H1 (cell line): ENCODE data around the gene HOXB3. TPM values are rescaled to one million over a fixed set of nuclear protein-coding genes. Genes with fewer than 3 reads are reported as not detected.

ENCODE experiments used
- CTCF ChIA-PET: fragments of 300-600 bp; sonication (Branson Sonifier 250); formaldehyde crosslinking; loops from one replicate; lab custom pipeline; 2021; ENCODE audit not compliant: partially characterized antibody; lab: Charles Lee
- POLR2A ChIA-PET: fragments of 300-600 bp; sonication (Branson Sonifier 250); formaldehyde crosslinking; loops from one replicate; lab custom pipeline; 2021; ENCODE audit warnings: inconsistent platforms; ENCODE audit not compliant: partially characterized antibody; lab: Charles Lee
- DNase-seq, 2 experiments: peaks; one replicate each; pipeline versions ENCODE4 v3.0.0 to v3.0.0-alpha.2; 2010 to 2022; ENCODE audit warnings: low spot score in 2 of 2, low read depth in 1 of 2, mixed read lengths in 1 of 2
- FAIRE-seq: peaks from 2 replicates; lab custom pipeline; 2011; peaks lifted over from hg19 to GRCh38; lab: Jason Lieb, UNC
- H2AFZ ChIP-seq: 2 replicates; pipeline ENCODE4 v1.8.1; 2012; ENCODE audit warnings: low read length, inconsistent platforms
- H2AK5ac ChIP-seq: 2 replicates; pipeline ENCODE4 v1.6.1; 2013; ENCODE audit warnings: low read depth, low read length
- H2BK120ac ChIP-seq: replicated peaks from 2 replicates; pipeline ENCODE3; 2013; ENCODE audit warnings: low read depth, low read length, inconsistent platforms
- H2BK12ac ChIP-seq: 2 replicates; pipeline ENCODE4 v1.6.1; 2013; ENCODE audit warnings: low read depth, low read length
- H2BK15ac ChIP-seq: 2 replicates; pipeline ENCODE4 v1.6.1; 2013; ENCODE audit warnings: low read length
- H2BK20ac ChIP-seq: 2 replicates; pipeline ENCODE4 v1.6.1; 2013; ENCODE audit warnings: low read length
- H2BK5ac ChIP-seq: 2 replicates; pipeline ENCODE4 v1.6.1; 2013; ENCODE audit warnings: low read depth, low read length
- H3K14ac ChIP-seq: 2 replicates; pipeline ENCODE4 v1.6.1; 2013; ENCODE audit warnings: inconsistent platforms; ENCODE audit not compliant: insufficient read length
- H3K18ac ChIP-seq: 2 replicates; pipeline ENCODE4 v1.6.1; 2013; ENCODE audit warnings: low read length; ENCODE audit errors: extremely low read depth
- H3K23ac ChIP-seq: 2 replicates; pipeline ENCODE4 v1.6.1; 2013; ENCODE audit warnings: inconsistent platforms; ENCODE audit not compliant: insufficient read length
- H3K23me2 ChIP-seq: 2 replicates; pipeline ENCODE4 v1.6.1; 2013; ENCODE audit warnings: low read depth, low read length
- H3K27ac ChIP-seq: 2 replicates; pipeline ENCODE4 v1.6.1; 2011; ENCODE audit warnings: low read depth, low read length, inconsistent platforms
- H3K27me3 ChIP-seq, 4 experiments: replicated peaks in 1 of 4; 1 replicate in 1 of 4; 2 replicates in 3 of 4; pipeline versions ENCODE4 v1.6.1 to v1.8.1; 2011 to 2013; ENCODE audit warnings: low read length in 3 of 4, mild to moderate bottlenecking in 3 of 4, inconsistent platforms in 2 of 4, mixed read lengths in 2 of 4, moderate library complexity in 1 of 4; ENCODE audit not compliant: control insufficient read depth in 3 of 4, insufficient read depth in 3 of 4; ENCODE audit errors: extremely low read depth in 1 of 4
- H3K36me3 ChIP-seq, 4 experiments: 2 replicates each; pipeline versions ENCODE4 v1.6.1 to v1.8.1; 2011 to 2013; ENCODE audit warnings: mild to moderate bottlenecking in 4 of 4, low read length in 3 of 4, moderate library complexity in 2 of 4, control low read depth in 1 of 4, inconsistent platforms in 1 of 4; ENCODE audit not compliant: insufficient read depth in 4 of 4, control insufficient read depth in 2 of 4
- H3K4ac ChIP-seq: replicated peaks from 2 replicates; pipeline ENCODE3; 2013; ENCODE audit warnings: low read length, low read depth, mixed read lengths, inconsistent platforms; ENCODE audit not compliant: insufficient read length
- H3K4me1 ChIP-seq, 4 experiments: replicated peaks in 1 of 4; 1 replicate in 1 of 4; 2 replicates in 3 of 4; pipeline versions ENCODE4 v1.6.1 to v1.8.1; 2011 to 2013; ENCODE audit warnings: low read length in 3 of 4, inconsistent platforms in 2 of 4, mixed read lengths in 1 of 4; ENCODE audit not compliant: insufficient read depth in 4 of 4, control insufficient read depth in 3 of 4
- H3K4me2 ChIP-seq, 2 experiments: 2 replicates each; pipeline versions ENCODE4 v1.6.1 to v1.8.1; 2011 to 2013; ENCODE audit warnings: low read depth in 2 of 2, low read length in 2 of 2, control low read depth in 1 of 2, inconsistent platforms in 1 of 2, mild to moderate bottlenecking in 1 of 2; ENCODE audit not compliant: insufficient read depth in 1 of 2
- H3K4me3 ChIP-seq, 4 experiments: fragments of 200-600, 300-600 bp in 1 of 4; sonication (generic), shearing (Covaris generic), sonication (Bioruptor Twin) in 1 of 4; 2 replicates each; pipeline versions ENCODE4 v1.5.1 to v1.8.1; 2011 to 2016; ENCODE audit warnings: low read length in 4 of 4, low read depth in 3 of 4, control low read depth in 2 of 4, inconsistent platforms in 2 of 4, mild to moderate bottlenecking in 2 of 4, mixed read lengths in 1 of 4, moderate library complexity in 1 of 4; ENCODE audit not compliant: insufficient read depth in 2 of 4; ENCODE audit errors: extremely low read depth in 1 of 4
- H3K56ac ChIP-seq: replicated peaks from 2 replicates; pipeline ENCODE3; 2013; ENCODE audit warnings: low read depth, mild to moderate bottlenecking, mixed read lengths, low read length, inconsistent platforms; ENCODE audit not compliant: insufficient read length
- H3K79me1 ChIP-seq: 2 replicates; pipeline ENCODE4 v1.6.1; 2013; ENCODE audit warnings: low read depth, low read length, control low read depth
- H3K79me2 ChIP-seq, 2 experiments: 2 replicates each; pipeline versions ENCODE4 v1.6.1 to v1.8.1; 2012 to 2013; ENCODE audit warnings: low read length in 2 of 2, mild to moderate bottlenecking in 2 of 2, inconsistent platforms in 1 of 2; ENCODE audit not compliant: insufficient read depth in 2 of 2, control insufficient read depth in 1 of 2
- H3K9ac ChIP-seq, 4 experiments: replicated peaks in 1 of 4; 1 replicate in 1 of 4; 2 replicates in 3 of 4; pipeline versions ENCODE4 v1.6.1 to v1.8.1; 2011 to 2013; ENCODE audit warnings: low read depth in 3 of 4, low read length in 3 of 4, control low read depth in 2 of 4, mild to moderate bottlenecking in 2 of 4, moderate library complexity in 2 of 4, inconsistent platforms in 1 of 4; ENCODE audit errors: extremely low read depth in 1 of 4
- H3K9me3 ChIP-seq, 2 experiments: 2 replicates each; pipeline versions ENCODE4 v1.6.1 to v1.8.1; 2012 to 2013; ENCODE audit warnings: mild to moderate bottlenecking in 2 of 2, moderate library complexity in 2 of 2, control low read depth in 1 of 2, inconsistent platforms in 1 of 2, low read depth in 1 of 2, low read length in 1 of 2, mixed read lengths in 1 of 2; ENCODE audit not compliant: insufficient read depth in 2 of 2
- H4K20me1 ChIP-seq, 2 experiments: replicated peaks in 1 of 2; 2 replicates each; pipeline versions ENCODE3 to v1.8.1; 2011 to 2013; ENCODE audit warnings: inconsistent platforms in 2 of 2, low read length in 2 of 2, mild to moderate bottlenecking in 1 of 2; ENCODE audit not compliant: insufficient read depth in 2 of 2, control insufficient read depth in 1 of 2
- H4K5ac ChIP-seq: 2 replicates; pipeline ENCODE4 v1.6.1; 2013; ENCODE audit warnings: low read length, low read depth, mixed read lengths, inconsistent platforms; ENCODE audit not compliant: insufficient read length
- H4K8ac ChIP-seq: 2 replicates; pipeline ENCODE4 v1.8.0; 2013; ENCODE audit warnings: mild to moderate bottlenecking, moderate library complexity, low read length, inconsistent platforms; ENCODE audit not compliant: insufficient read depth; ENCODE audit errors: extremely low read depth
- H4K91ac ChIP-seq: replicated peaks from 2 replicates; pipeline ENCODE3; 2013; ENCODE audit warnings: low read length, mixed read lengths, inconsistent platforms; ENCODE audit not compliant: insufficient read length
- CBX5 ChIP-seq: fragments of 300-800, 300-1000 bp; sonication (generic); IDR thresholded peaks from 2 replicates; pipeline ENCODE4 v1.7.1; 2016; ENCODE audit warnings: antibody characterized with exemption, low read length, low read depth
- CBX8 ChIP-seq: fragments of 300-800, 300-1000 bp; sonication (generic); IDR thresholded peaks from 2 replicates; pipeline ENCODE4 v1.7.1; 2016; ENCODE audit warnings: low read depth, low read length, borderline replicate concordance
- CHD2 ChIP-seq: IDR thresholded peaks from 2 replicates; pipeline ENCODE4 v1.6.1; 2012; ENCODE audit warnings: low read length, improper control_type of control experiment
- EZH2 ChIP-seq: fragments of 200-600 bp; sonication (generic); IDR thresholded peaks from 2 replicates; pipeline ENCODE4 v1.7.1; 2012; ENCODE audit warnings: low read depth, mild to moderate bottlenecking, moderate library complexity, low read length, inconsistent platforms; ENCODE audit not compliant: severe bottlenecking
- GABPA ChIP-seq: IDR thresholded peaks from 2 replicates; pipeline ENCODE4 v1.6.1; 2011; ENCODE audit warnings: mild to moderate bottlenecking, low read length, moderate library complexity, borderline replicate concordance; ENCODE audit not compliant: insufficient read depth
- HDAC6 ChIP-seq: IDR thresholded peaks from one replicate; pipeline ENCODE4 v1.7.1; 2012; ENCODE audit warnings: low read depth, mild to moderate bottlenecking, inconsistent platforms, low read length, moderate library complexity
- JUN ChIP-seq: IDR thresholded peaks from 2 replicates; pipeline ENCODE4 v1.6.1; 2011; ENCODE audit warnings: low read depth, mild to moderate bottlenecking, improper control_type of control experiment, low read length
- KDM1A ChIP-seq: fragments of 200-600, 300-600 bp; sonication (generic); IDR thresholded peaks from 2 replicates; pipeline ENCODE4 v1.7.1; 2016; ENCODE audit warnings: mild to moderate bottlenecking, low read length, borderline replicate concordance
- MAFK ChIP-seq: IDR thresholded peaks from 2 replicates; pipeline ENCODE4 v1.6.1; 2012; ENCODE audit warnings: low read depth, mild to moderate bottlenecking, improper control_type of control experiment, low read length
- MAX ChIP-seq: IDR thresholded peaks from 2 replicates; pipeline ENCODE4 v1.6.1; 2012; ENCODE audit warnings: inconsistent platforms
- POLR2A ChIP-seq, 2 experiments: IDR thresholded peaks; 1 replicate in 1 of 2; 2 replicates in 1 of 2; pipeline ENCODE4 v1.6.1; 2011; ENCODE audit warnings: low read depth in 2 of 2, low read length in 2 of 2, mild to moderate bottlenecking in 2 of 2; ENCODE audit errors: control extremely low read depth in 1 of 2
- POLR2AphosphoS5 ChIP-seq: IDR thresholded peaks from 2 replicates; pipeline ENCODE4 v1.6.1; 2011; ENCODE audit warnings: low read depth, low read length
- SUZ12 ChIP-seq: fragments of 200-600 bp; sonication (generic); IDR thresholded peaks from 2 replicates; pipeline ENCODE4 v1.6.1; 2012; ENCODE audit warnings: mild to moderate bottlenecking, inconsistent platforms, low read length, moderate library complexity, mixed read lengths
- WGBS, 2 experiments: shearing (Covaris generic) in 1 of 2; methylation state at CpG; one replicate each; pipeline versions ENCODE4 v1.1.6 to v1.1.7; 2013 to 2015; ENCODE audit warnings: low lambda C conversion rate in 2 of 2, mixed read lengths in 2 of 2, inconsistent platforms in 1 of 2, low coverage in 1 of 2, missing lambda C conversion rate in 1 of 2; ENCODE audit not compliant: insufficient replicate concordance in 2 of 2, insufficient coverage in 1 of 2, insufficient read length in 1 of 2; ENCODE audit errors: extremely low coverage in 1 of 2, missing lambda C conversion rate in 1 of 2; 5-methylcytosine and 5-hydroxymethylcytosine counted together
- polyA plus RNA-seq, 7 experiments: library from polyadenylated mRNA; depleted of rRNA in 3 of 7; stranded (reverse) in 5 of 7; unstranded in 2 of 7; fragments of >200 nt in 5 of 7; fragments of 200-250 nt in 2 of 7; gene quantifications; 1 replicate in 5 of 7; 2 replicates in 1 of 7; 4 replicates in 1 of 7; pipeline versions ENCODE4 v1.2.1 to v1.2.3, GENCODE V29; 2011 to 2013; ENCODE audit warnings: missing spikeins in 2 of 7, mixed read lengths in 2 of 7
- total RNA-seq: library from RNA; stranded (reverse); fragmentation: NEBNext Ultra II Directional; extraction: Animal tissue kit (Norgen Biotek cat#: 25700); gene quantifications from 2 replicates; pipeline ENCODE4 v1.2.1, GENCODE V29; 2021

HOXB3 gene
- total and polyA plus RNA-seq, 2 of the 8 experiments (the other 6 are each of a cell fraction or from before 2014, with no cell fraction given): not detected

DNA sequence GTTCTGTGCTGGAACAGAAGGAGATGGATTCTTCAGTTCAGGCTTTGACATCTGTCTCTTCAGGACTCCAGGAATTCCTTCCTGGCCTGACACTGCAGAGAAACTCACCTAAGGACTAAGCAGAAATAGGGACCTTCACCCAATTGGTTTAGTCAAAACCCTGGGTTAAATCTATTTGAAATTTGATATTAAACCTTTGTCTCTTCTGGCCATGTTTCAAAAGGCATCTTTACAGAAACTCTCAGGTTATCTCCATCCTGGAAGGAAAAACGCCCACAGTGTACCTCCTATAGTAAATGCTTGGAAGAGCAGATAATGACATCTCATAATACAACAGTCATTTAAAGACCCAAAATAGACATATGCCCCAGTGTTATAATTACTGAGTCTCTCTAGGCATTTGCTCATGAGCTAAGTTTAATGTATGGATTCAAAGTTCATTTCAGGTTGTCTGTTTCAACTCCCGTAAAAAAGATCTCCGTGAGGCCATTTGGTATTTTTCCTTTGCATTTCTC is 6.3 kb downstream of the HOXB3 start:
- Histone ChIP-seq H3K79me2 (no peaks in the 10 kb centered on the region), H3K36me3 (peaks cover 0 to 16% (median 0%) of the 10 kb centered on the region in 4 experiments; a peak in 1 of 8 replicates)
- CTCF ChIA-PET: interaction anchor here (0.6 to 2.6 kb wide), 11 partner anchors 17 to 113 kb away, joined by 3 to 9 read pairs (median 5); no protein-coding TSS in a partner anchor

More for the DNA sequence above, 6.3 kb downstream of the HOXB3 start:
- no peak overlapping the region for H2BK120ac ChIP-seq
- no peak overlapping the region for H2BK5ac ChIP-seq
- no peak overlapping the region for H2AFZ ChIP-seq
- no peaks in the 10 kb centered on the region for H3K23me2 ChIP-seq
- no peak overlapping the region for H4K8ac ChIP-seq
- H3K18ac ChIP-seq: no peak overlapping the region
- H2BK12ac ChIP-seq: no peak overlapping the region
- no peak overlapping the region for H3K14ac ChIP-seq
- H3K56ac ChIP-seq: no peak overlapping the region
- H2AK5ac ChIP-seq: no peak overlapping the region
- H4K5ac ChIP-seq: no peak overlapping the region
- peaks cover 99 to 100% (median 100%) of the 10 kb centered on the region in 4 experiments for H3K27me3 ChIP-seq
- H3K4me3 ChIP-seq: no peak overlapping the region
- TF ChIP-seq MAFK (no peak), CHD2 (no peak), CBX8 (peak; percentile 33; the same call in 1 of the 2 replicates), EZH2 (peak; percentile 70), HDAC6 (no peak), KDM1A (no peak), POLR2A (IDR thresholded peaks at IDR 0.05; ENCODE audit: control extremely low read depth in 1 of 2, low read depth in 2 of 2, low read length in 2 of 2) (no peak), GABPA (no peak), MAX (no peak), JUN (no peak), POLR2AphosphoS5 (no peak), CBX5 (no peak), SUZ12 (peak; percentile 36; the same call in 1 of the 2 replicates)
- H4K91ac ChIP-seq: no peak overlapping the region
- H3K4ac ChIP-seq: no peak overlapping the region
- no peak overlapping the region for H2BK15ac ChIP-seq
- no peak overlapping the region for H3K4me2 ChIP-seq
- H3K23ac ChIP-seq: no peak overlapping the region
- peaks cover 0 to 5% (median 4%) of the 10 kb centered on the region in 4 experiments; a peak in 4 of 7 replicates for H3K4me1 ChIP-seq
- no peaks in the 10 kb centered on the region for H3K79me1 ChIP-seq
- 34% methylated on average over 3 of the region's 3 CpGs; no CpG with 5 or more reads in 1 of the 2 experiments for WGBS, 2 experiments
- no peak overlapping the region for H3K27ac ChIP-seq
- DNase-seq: no peak
- no peak overlapping the region for H2BK20ac ChIP-seq
- no peak for FAIRE-seq
- peaks cover 25 to 44% of the 10 kb centered on the region in 2 experiments for H4K20me1 ChIP-seq
- POLR2A ChIA-PET: no interaction called here
- no peak overlapping the region for H3K9ac ChIP-seq
- H3K9me3 ChIP-seq: no peaks in the 10 kb centered on the region
